SIG-M5 treated with dmso at 0.1 percent for 504 hours (cell line): ENCODE results near the gene FTO.

Experiments used
- DNase-seq: peaks from one replicate; lab custom pipeline; 2025; ENCODE audit not compliant: unreplicated experiment; lab: John Stamatoyannopoulos, UW

The FTO gene

GRCh38 chr16:54197758-54198157, 493.8 kb downstream of the FTO start:
- DNase-seq, result no peak

GRCh38 chr16:54199487-54200160, 495.7 kb downstream of the FTO start:
- DNase-seq, result no peak

- no peak for DNase-seq
Observed at GRCh38 chr16:54200161-54200534, 496.2 kb downstream of the FTO start.

- DNase-seq, result no peak
Observed at GRCh38 chr16:54200720-54201119, 496.8 kb downstream of the FTO start.

GRCh38 chr16:54201200-54201599, 497.2 kb downstream of the FTO start:
- no peak for DNase-seq
